GOT3 (cell line): Measurements from ENCODE around the gene NINL.

Experiments used
- DNase-seq: peaks from one replicate; lab custom pipeline; 2025; ENCODE audit warnings: mixed read lengths; lab: John Stamatoyannopoulos, UW

NINL gene

DNA sequence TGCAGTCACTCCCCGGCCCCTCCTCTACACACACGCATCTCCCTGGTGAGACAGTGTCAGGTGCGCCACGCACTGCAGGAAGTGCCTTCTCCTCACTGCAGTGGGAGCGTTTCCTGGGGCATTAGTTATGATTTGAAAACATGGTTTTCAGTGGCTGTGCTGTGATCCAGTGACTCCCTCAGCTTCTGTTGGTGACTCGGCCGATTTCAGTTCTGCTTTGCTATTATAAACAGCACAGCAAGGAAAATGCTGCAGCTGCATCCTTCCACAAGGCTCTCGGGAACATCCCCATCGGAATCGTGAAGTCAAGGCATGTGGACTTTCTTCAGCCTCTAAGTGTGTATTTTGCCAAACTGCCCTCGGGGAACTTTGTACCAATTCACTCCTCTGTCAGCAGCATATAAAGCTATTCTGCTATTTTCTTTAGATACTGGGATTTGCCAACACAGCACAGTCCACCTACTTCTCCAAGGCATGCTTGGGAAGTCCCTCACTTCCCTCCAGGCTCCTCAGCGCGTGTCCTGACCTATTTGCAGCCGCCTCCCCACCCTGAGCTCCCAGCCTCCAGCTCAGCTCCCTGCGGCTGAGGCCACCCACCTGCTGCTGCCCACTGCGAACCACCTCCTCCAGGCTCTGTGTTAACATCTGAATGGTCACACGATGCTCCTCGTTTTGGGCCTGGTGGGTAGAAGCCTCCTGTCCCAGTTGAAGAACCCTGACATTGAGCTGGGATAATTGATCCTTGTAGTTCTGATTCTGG is 123.4 kb downstream of the NINL start:
- no peak for DNase-seq

- DNase-seq = no peak
Observed at GRCh38 chr20:25461281-25461650, 124.1 kb downstream of the NINL start.

- no peak for DNase-seq
Observed at GRCh38 chr20:25460566-25461280, 124.6 kb downstream of the NINL start.

GRCh38 chr20:25459916-25460535 is 125.3 kb downstream of the NINL start:
- DNase-seq = no peak

DNA sequence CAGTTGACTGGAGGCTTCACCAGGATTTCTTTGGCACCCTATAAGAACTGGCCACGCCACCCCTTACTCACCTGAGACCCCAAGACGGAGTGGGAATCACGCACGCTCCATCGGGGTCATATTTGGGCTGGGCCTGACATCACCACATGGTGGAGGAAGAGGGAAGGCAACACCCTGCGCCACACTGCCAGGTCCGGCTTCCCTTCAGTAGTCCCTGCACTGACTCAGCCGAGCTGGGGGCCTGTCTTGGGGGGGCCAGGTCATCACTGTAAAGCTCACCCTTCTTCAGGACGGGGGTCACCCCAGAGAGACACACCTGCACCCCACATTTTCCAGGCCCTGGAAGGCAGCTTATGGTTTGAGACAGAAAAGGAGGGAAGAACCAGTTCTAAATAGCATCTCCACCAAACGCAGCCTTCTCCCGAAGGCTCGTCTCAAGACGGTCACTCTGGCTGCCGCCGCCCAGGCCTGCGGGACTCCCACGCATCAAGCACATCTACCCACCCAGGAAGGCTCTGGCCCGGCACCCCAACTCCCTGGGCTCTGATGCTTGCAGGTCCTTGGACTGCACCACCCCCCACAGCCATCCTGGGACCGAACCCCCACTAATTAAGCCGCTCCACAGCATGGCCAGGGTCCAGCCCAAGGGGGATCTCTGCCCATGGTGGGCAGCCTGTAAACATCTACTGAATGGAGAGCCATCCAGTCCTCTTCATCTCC is 126.1 kb downstream of the NINL start:
- DNase-seq = no peak

DNA sequence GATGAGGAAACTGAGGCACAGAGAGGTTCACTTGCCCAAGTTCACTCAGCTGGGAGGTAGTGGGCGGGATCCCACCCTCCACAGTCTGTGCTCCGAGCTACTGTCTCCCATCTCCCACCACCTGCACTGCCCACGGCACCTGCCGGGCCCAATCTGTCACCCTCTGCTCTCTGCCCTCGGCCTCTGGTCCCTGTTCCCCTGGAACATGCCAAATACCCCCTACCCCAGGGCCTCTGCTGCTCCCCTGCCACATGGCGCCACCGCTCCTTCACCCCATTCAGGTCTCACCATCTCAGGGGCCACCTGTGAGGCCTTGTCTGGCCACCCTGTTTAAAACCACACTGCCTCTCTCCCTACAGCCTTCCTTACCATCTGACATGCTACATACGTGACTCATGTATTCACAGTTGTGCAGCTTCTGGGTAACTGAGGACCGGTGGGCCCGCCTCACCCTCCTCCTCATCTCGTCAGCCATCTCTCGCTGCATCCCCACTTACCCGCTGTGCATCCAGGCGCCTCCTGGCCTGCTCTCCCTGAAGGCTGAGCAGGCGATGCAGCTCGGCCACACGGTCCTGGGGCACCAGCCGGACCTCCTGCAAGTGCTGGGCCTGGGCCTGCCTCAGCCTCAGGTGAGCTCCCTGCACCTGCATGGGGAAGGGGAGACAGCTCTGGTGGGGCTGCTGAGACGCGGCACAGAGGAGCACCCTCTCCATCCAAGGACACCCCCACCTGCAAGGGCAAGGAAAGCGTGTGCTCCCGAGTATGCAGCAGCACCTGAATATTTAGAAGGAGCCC is 127.2 kb downstream of the NINL start:
- no peak for DNase-seq

DNA sequence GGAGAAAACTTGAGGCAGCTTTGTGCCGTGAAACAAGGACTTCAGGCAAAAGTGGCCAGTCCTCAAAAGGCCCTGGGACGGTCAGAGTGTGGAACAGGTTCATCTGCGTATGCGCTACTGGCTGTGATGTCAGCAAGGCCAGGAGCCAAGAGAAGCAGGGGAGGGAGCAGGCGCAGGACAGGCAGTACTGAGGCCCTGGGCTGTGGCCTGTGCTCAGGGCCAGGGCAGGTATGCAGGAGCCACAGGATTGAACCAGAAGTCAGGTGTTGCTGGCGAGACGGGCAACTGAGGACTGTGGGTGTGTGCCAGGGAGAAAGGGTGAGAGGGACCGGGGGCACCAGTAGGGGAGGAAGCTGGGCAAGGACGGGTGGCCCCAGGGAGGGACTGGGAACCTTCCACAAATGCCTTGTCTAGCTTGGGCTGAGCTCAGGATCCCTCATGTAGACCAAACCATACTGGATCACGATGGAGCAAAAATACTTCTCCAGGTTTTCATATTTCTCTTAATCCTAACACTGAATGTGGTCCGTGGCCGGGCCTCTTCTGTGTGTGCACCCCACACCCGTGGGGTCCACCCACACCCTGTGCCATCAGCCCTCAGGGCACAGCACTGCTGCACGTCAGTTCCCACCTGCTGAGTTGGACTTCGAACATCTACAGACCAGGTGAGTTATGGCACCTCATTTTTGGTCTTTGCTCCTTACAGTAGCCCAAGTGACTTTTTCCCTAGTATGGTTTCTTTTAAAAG is 131.0 kb downstream of the NINL start:
- DNase-seq = no peak

- DNase-seq = no peak
Observed at GRCh38 chr20:25453035-25453810, 132.1 kb downstream of the NINL start.

DNA sequence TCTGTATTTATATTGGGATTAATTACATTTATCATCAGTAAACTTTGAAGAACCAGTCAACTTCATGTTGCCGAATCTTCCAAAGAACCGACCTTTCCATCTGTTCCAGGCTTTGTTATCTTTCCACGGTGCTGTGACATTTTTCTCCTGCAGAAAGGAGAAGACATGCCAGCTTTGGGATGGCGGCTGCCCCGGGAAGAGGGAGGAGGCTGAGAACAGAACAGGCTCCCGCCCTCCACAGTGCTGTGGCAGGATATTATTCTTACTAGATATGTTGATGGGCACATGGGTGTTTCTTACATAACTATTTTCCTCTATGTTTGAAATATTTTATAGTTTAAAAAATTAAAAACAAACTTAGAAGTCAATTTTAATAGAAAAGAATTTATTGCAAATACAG is 133.0 kb downstream of the NINL start:
- DNase-seq = no peak

DNA sequence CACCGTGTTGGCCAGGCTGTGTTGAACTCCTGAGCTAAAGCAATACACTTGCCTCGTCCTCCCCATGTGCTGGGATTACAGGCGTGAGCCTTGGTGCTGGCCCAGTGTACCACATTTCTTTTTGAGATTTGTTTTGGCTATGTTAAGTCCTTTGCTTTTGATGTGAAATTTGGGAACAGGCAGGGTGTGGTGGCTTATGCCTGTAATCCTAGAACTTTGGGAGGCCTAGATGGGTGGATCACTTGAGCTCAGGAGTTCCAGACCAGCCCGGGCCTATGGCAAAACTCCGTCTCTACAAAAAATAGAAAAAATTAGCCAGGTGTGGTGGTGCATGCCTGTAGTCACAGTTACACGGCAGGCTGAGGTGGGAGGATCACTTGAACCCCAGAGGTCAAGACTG is 137.7 kb downstream of the NINL start:
- no peak for DNase-seq

GRCh38 chr20:25444556-25444955 is 140.8 kb downstream of the NINL start:
- no peak for DNase-seq

GRCh38 chr20:25439328-25439727 is 146.0 kb downstream of the NINL start:
- DNase-seq = no peak

DNA sequence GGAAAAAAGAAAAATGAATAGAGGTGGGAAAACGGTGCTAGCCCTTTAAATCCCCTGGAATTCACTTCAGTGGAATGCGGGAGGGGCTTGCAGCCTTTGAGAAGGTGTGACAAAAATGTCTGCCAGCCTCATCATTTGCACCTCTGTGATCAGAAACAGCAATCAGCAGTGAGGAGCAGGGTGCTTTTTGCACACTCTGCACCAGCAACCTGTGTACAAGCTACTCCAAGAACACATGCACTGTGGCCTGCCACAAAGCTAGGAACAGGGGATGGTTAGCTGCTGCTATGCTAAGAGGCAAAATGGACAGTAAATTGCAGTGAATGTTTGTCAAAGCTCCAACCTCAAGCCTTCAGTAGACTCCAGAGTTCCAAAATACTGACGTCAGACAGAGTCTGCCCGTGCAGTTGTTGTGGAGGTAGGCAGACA is 148.2 kb downstream of the NINL start:
- DNase-seq = no peak

DNA sequence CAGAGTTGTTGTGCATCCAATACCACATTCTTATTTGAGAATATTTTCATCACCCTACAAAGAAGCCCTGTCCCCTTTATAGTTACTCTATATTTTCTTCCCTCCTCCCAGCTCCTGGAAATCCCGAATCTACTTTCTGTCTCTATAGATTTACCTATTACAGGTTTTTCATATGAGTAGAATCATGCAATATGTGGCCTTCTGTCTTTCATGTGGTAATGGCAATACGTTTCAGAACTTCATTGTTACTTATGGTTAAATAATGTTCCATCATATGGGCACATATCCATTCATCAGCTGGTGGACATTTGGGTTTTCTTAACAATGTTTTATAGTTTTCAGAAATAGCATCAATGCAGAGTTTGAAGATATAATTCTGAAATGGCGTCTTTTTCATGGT is 160.8 kb downstream of the NINL start:
- no peak for DNase-seq

- no peak for DNase-seq
Observed at GRCh38 chr20:25422032-25422431, 163.3 kb downstream of the NINL start.

DNA sequence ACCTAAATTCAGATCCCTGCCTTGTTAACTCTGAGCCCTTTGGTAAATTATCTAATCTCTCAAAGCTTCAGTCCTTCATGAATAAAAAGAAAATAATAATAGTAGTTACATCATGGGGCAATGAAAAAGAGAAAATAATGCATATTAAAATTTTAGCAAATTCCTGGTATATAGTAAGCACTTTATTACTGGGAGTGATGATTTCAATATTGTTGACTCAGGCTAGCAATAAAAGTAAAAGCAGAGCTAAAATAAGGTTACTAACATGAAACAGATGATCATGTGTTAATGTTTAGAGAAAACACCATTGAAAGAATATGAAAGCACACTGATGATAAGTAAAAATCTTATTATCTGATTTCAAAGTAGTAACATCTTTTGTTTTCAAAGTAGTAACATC is 164.2 kb downstream of the NINL start:
- DNase-seq = no peak

DNA sequence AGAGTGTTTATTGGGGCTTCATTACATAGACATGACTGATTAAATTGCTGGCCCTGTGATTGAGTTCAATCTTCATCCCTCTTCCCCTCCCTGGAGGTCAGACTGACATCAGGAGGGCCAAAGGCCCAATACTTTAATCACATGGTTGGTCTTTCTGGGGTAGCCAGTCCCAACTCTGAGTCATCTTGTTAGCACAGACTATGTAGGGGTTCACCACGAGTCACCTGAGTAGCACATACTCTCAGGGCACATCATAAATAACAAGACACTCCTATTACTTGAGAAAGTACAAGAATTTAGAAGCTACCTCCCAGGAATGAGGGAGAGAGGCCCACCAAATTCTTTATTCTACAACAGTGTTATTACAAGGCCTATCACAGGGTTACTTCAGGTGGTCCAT is 166.6 kb downstream of the NINL start:
- DNase-seq = no peak

- no peak for DNase-seq
Observed at GRCh38 chr20:25408890-25409289, 176.4 kb downstream of the NINL start.

DNA sequence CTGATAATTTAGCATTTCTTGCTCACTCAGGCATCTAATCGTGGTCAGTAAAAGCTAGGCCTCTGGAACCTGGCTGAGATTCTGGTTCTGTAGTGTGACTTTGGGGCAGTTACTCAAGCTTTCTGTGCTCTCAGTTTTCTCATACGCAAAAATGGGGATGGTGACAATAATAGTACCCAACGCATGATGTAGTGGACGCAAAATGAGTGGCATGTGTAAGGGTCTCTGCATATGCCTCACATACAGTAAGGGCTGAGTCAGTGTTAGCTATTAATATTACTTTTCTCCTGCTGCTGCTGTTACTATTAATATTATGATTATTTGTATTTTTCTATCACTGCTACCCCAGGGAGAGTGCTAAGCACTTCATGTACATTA is 177.2 kb downstream of the NINL start:
- no peak for DNase-seq
